ENCODE measurements around the gene PSMB11.

GRCh38 chr14:23021434-23021833 lies 20.6 kb upstream of the PSMB11 start:
- TF ChIP-seq POLR2A (IDR thresholded peaks at IDR 0.05): no peak
- TF ChIP-seq, protein P1, sequence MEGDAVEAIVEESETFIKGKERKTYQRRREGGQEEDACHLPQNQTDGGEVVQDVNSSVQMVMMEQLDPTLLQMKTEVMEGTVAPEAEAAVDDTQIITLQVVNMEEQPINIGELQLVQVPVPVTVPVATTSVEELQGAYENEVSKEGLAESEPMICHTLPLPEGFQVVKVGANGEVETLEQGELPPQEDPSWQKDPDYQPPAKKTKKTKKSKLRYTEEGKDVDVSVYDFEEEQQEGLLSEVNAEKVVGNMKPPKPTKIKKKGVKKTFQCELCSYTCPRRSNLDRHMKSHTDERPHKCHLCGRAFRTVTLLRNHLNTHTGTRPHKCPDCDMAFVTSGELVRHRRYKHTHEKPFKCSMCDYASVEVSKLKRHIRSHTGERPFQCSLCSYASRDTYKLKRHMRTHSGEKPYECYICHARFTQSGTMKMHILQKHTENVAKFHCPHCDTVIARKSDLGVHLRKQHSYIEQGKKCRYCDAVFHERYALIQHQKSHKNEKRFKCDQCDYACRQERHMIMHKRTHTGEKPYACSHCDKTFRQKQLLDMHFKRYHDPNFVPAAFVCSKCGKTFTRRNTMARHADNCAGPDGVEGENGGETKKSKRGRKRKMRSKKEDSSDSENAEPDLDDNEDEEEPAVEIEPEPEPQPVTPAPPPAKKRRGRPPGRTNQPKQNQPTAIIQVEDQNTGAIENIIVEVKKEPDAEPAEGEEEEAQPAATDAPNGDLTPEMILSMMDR (IDR thresholded peaks at IDR 0.05 in 8 of 11, conservative IDR thresholded peaks at IDR 0.05 in 3 of 11): no peak

All from spleen (tissue), 7 donors.